ENCODE results near the gene ARID2.

ARID2 gene

DNA sequence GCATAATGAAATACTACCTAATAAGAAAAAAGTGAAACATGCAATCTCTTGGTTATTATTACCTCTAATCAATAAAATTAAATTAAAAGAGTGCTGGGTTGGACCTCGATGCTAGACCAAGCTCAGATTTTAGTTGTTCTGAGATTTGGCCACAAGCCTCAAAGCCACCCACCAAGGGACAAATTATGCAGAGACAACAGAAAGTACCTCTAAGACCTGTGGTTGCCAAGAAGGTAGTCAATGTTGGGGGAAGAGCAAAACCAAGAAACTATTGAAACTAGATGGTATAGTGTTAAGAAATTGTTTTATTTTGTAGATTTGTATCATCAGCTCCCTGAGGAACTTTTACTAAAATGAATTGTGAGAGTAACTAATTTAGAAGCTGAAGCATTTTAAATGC lies 43.8 kb upstream of the ARID2 start:
- Histone ChIP-seq H3K4me2 (ENCODE audit: low read length) (no peak overlapping the region), H3K79me2 (ENCODE audit: control insufficient read depth, low read length) (no peaks in the 10 kb centered on the region), H3K4me3 (ENCODE audit: low read length) (no peak overlapping the region), H3F3A (ENCODE audit: control insufficient read depth, insufficient read depth) (no peaks in the 10 kb centered on the region), H3K9me3 (ENCODE audit: control insufficient read depth, insufficient read depth, low read length) (no peaks in the 10 kb centered on the region), H3K4me1 (ENCODE audit: control insufficient read depth, low read length) (no peaks in the 10 kb centered on the region), H3K9me2 (replicated peaks; ENCODE audit: control insufficient read depth, low read length) (no peaks in the 10 kb centered on the region), H3K36me3 (ENCODE audit: control insufficient read depth, low read length) (no peaks in the 10 kb centered on the region), H3K27ac (ENCODE audit: low read depth, low read length) (no peak overlapping the region), H3K27me3 (ENCODE audit: control insufficient read depth, low read length) (no peaks in the 10 kb centered on the region), H4K20me1 (ENCODE audit: control insufficient read depth, insufficient read depth, low read depth, low read length) (no peaks in the 10 kb centered on the region)
- TF ChIP-seq EZH2phosphoT487 (IDR thresholded peaks at IDR 0.05; ENCODE audit: borderline replicate concordance, low read length) (no peak), CTCF (IDR thresholded peaks at IDR 0.05; ENCODE audit: low read depth, low read length, poor library complexity, severe bottlenecking) (no peak)

DNA sequence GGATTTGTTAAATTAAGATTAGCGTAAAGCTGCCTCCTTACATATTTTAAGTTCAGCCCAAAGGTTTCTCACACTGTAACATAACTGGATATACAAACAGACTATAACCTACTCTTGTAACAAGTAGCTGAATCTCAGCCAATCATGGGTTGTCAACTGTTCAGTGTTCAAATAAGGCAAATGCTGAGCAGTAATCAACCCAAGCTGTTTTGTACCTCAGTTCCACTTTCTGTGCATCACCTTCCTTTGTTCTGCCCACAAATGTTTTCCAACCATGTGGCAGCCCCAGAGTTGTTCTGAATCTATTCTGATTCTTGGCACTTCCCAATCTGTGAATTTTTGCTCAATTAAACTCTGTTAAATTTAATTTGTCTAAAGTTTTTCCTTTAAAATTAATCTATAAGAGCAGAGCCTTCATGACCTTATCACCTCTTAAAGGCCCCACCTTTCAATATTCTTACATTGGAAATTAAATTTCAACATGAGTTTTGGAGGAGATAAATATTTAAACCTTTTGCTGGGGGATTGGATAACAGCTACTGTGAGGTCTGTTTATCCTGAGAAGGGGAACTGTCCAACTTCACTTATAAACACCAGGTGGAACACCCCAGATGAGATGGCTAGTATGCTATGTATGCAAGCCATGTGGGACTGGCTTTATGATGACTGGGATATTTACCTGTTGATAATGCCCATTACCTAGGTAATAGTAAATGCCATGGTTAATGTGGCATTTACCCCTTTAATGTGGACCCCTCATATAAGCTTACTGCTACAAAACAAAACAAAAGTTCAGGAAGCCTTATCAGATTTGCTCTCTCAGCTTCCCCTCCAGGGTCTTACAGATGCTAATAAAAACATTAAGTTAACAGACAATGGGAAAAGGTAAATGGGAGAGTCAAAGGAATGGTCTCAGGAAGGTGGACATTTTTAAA lies 42.2 kb upstream of the ARID2 start:
- Histone ChIP-seq H3K4me1 (ENCODE audit: control insufficient read depth, low read length) (no peaks in the 10 kb centered on the region), H3K4me2 (ENCODE audit: low read length) (no peak overlapping the region), H3F3A (ENCODE audit: control insufficient read depth, insufficient read depth) (no peaks in the 10 kb centered on the region), H3K79me2 (ENCODE audit: control insufficient read depth, low read length) (no peaks in the 10 kb centered on the region), H3K4me3 (ENCODE audit: low read length) (no peak overlapping the region), H3K36me3 (ENCODE audit: control insufficient read depth, low read length) (no peaks in the 10 kb centered on the region), H3K9me3 (ENCODE audit: control insufficient read depth, insufficient read depth, low read length) (no peaks in the 10 kb centered on the region), H4K20me1 (ENCODE audit: control insufficient read depth, insufficient read depth, low read depth, low read length) (no peaks in the 10 kb centered on the region), H3K27me3 (ENCODE audit: control insufficient read depth, low read length) (no peaks in the 10 kb centered on the region), H3K27ac (ENCODE audit: low read depth, low read length) (no peak overlapping the region), H3K9me2 (replicated peaks; ENCODE audit: control insufficient read depth, low read length) (no peaks in the 10 kb centered on the region)
- TF ChIP-seq EZH2phosphoT487 (IDR thresholded peaks at IDR 0.05; ENCODE audit: borderline replicate concordance, low read length) (no peak), CTCF (IDR thresholded peaks at IDR 0.05; ENCODE audit: low read depth, low read length, poor library complexity, severe bottlenecking) (no peak)

GRCh38 chr12:45688183-45688582 lies 41.3 kb upstream of the ARID2 start:
- Histone ChIP-seq H3K4me1 (ENCODE audit: control insufficient read depth, low read length) (no peaks in the 10 kb centered on the region), H3K27me3 (ENCODE audit: control insufficient read depth, low read length) (no peaks in the 10 kb centered on the region), H3K27ac (ENCODE audit: low read depth, low read length) (no peak overlapping the region), H3K9me3 (ENCODE audit: control insufficient read depth, insufficient read depth, low read length) (no peaks in the 10 kb centered on the region), H3K4me3 (ENCODE audit: low read length) (no peak overlapping the region), H3F3A (ENCODE audit: control insufficient read depth, insufficient read depth) (no peaks in the 10 kb centered on the region), H3K79me2 (ENCODE audit: control insufficient read depth, low read length) (no peaks in the 10 kb centered on the region), H3K36me3 (ENCODE audit: control insufficient read depth, low read length) (no peaks in the 10 kb centered on the region), H3K9me2 (replicated peaks; ENCODE audit: control insufficient read depth, low read length) (no peaks in the 10 kb centered on the region), H3K4me2 (ENCODE audit: low read length) (no peak overlapping the region), H4K20me1 (ENCODE audit: control insufficient read depth, insufficient read depth, low read depth, low read length) (no peaks in the 10 kb centered on the region)
- no peak for TF ChIP-seq CTCF (IDR thresholded peaks at IDR 0.05; ENCODE audit: low read depth, low read length, poor library complexity, severe bottlenecking)
- no peak for TF ChIP-seq EZH2phosphoT487 (IDR thresholded peaks at IDR 0.05; ENCODE audit: borderline replicate concordance, low read length)

Data from DOHH2 (cell line).